Activated T-cell treated with anti-CD3 and anti-CD28 coated beads for 4 hours (primary cell): ENCODE data around the gene MTCH2.

Experiments used
- DNase-seq: peaks from one replicate; pipeline ENCODE4 v3.0.0-alpha.2; 2020

MTCH2 gene

GRCh38 chr11:47631473-47631872 is 10.9 kb downstream of the MTCH2 start:
- no peak for DNase-seq

GRCh38 chr11:47628026-47628425 is 14.3 kb downstream of the MTCH2 start:
- DNase-seq = no peak

- DNase-seq = no peak
These were observed 16.1 kb downstream of the MTCH2 start for GRCh38 chr11:47626234-47626633.

GRCh38 chr11:47620836-47621378 is 21.5 kb downstream of the MTCH2 start:
- DNase-seq = no peak

- no peak for DNase-seq
These were observed 24.9 kb downstream of the MTCH2 start for GRCh38 chr11:47617417-47617809.

GRCh38 chr11:47616726-47617416 is 25.5 kb downstream of the MTCH2 start:
- DNase-seq = no peak

- DNase-seq = no peak
These were observed 27.1 kb downstream of the MTCH2 start for GRCh38 chr11:47615249-47615648.

GRCh38 chr11:47611348-47611794 is 31.0 kb downstream of the MTCH2 start:
- DNase-seq = no peak

GRCh38 chr11:47609675-47610074 is 32.7 kb downstream of the MTCH2 start:
- DNase-seq = no peak

GRCh38 chr11:47607380-47607779 is 35.0 kb downstream of the MTCH2 start:
- no peak for DNase-seq

- no peak for DNase-seq
These were observed 35.6 kb downstream of the MTCH2 start for GRCh38 chr11:47606731-47607130.

GRCh38 chr11:47605921-47606320 is 36.4 kb downstream of the MTCH2 start:
- no peak for DNase-seq

GRCh38 chr11:47603295-47603694 is 39.1 kb downstream of the MTCH2 start:
- DNase-seq = no peak

GRCh38 chr11:47599902-47600301 is 42.5 kb downstream of the MTCH2 start:
- DNase-seq = no peak

GRCh38 chr11:47595967-47596366 is 46.4 kb downstream of the MTCH2 start:
- DNase-seq = no peak

- DNase-seq = no peak
These were observed 47.3 kb downstream of the MTCH2 start for GRCh38 chr11:47595029-47595428.

GRCh38 chr11:47593934-47594855 is 48.2 kb downstream of the MTCH2 start, which contains the start of gene C1QTNF4:
Gene C1QTNF4 (minus strand): TSS chr11:47594411. CDS start chr11:47590810, 3,601 bp downstream.
- no peak for DNase-seq

GRCh38 chr11:47593492-47593933 is 48.8 kb downstream of the MTCH2 start:
- DNase-seq = no peak

- no peak for DNase-seq
These were observed 49.4 kb downstream of the MTCH2 start for GRCh38 chr11:47592970-47593369.

GRCh38 chr11:47592251-47592650 is 50.1 kb downstream of the MTCH2 start:
- DNase-seq = no peak

- DNase-seq = no peak
These were observed 50.6 kb downstream of the MTCH2 start for GRCh38 chr11:47591764-47592163.

GRCh38 chr11:47589977-47590861 is 52.1 kb downstream of the MTCH2 start:
- DNase-seq = no peak

GRCh38 chr11:47589584-47589976 is 52.8 kb downstream of the MTCH2 start:
- no peak for DNase-seq
